ENCODE data around the gene PRDM11. TPM values are rescaled to one million over a fixed set of nuclear protein-coding genes. Genes with fewer than 3 reads are reported as not detected.

Gene PRDM11
- total RNA-seq, 2 experiments from 2014 or later = 4.5 to 8.4 TPM

- H3K4me3 ChIP-seq (ENCODE audit: low read depth, low read length, poor library complexity, severe bottlenecking) = no peak overlapping the region
- no peaks in the 10 kb centered on the region for H3K79me2 ChIP-seq (ENCODE audit: insufficient read depth, low read depth, low read length)
- no TSS peak for BruUV-seq (replicated peaks)
- intact Hi-C loops (cut with micrococcal nuclease; ENCODE audit: unreplicated experiment) = no loop called here
- H2AFZ ChIP-seq (ENCODE audit: low read length) = no peak overlapping the region
- H4K20me1 ChIP-seq (ENCODE audit: insufficient read depth, low read length) = no peaks in the 10 kb centered on the region
- H3K36me3 ChIP-seq (ENCODE audit: insufficient read depth, low read length) = no peaks in the 10 kb centered on the region
- DNase-seq (ENCODE audit: low spot score) = no peak
- H3K9me3 ChIP-seq (ENCODE audit: low read length) = no peaks in the 10 kb centered on the region
- TF ChIP-seq EZH2phosphoT487 (IDR thresholded peaks at IDR 0.05; ENCODE audit: borderline replicate concordance, low read depth, low read length) = no peak
- no peak overlapping the region for H3K4me2 ChIP-seq (ENCODE audit: low read length)
- ChIA-PET CTCF (ENCODE audit: unreplicated experiment) (no interaction called here), POLR2A (no interaction called here)
- no peaks in the 10 kb centered on the region for H3K9me2 ChIP-seq (ENCODE audit: insufficient read depth, low read length)
- no peak overlapping the region for H3K27ac ChIP-seq (ENCODE audit: low read depth, low read length, poor library complexity, severe bottlenecking)
- H3K4me1 ChIP-seq (ENCODE audit: insufficient read depth, low read length, poor library complexity, severe bottlenecking) = no peaks in the 10 kb centered on the region
Observed at GRCh38 chr11:45279645-45280044, 133.2 kb downstream of the PRDM11 start.

DNA sequence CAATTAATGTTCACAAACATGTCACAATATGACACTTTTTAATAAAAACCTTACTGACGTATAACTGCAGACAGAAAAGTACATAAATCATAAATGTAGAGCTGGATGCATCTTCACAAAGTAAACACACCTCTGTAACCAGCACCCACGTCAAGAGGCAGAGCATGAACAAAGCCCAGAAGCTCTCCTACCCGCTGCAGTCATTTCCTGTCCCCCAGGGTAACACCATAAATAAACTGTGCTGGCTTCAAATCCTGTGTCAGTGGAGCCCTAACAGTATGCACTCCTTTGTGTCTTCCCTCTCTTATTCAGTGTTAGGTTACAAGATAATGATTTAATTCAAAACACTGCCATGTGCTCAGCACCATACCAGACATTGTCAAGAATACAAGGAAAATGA, 134.0 kb downstream of the PRDM11 start:
- intact Hi-C loops (cut with micrococcal nuclease; ENCODE audit: unreplicated experiment) = no loop called here
- Histone ChIP-seq H4K20me1 (ENCODE audit: insufficient read depth, low read length) (no peaks in the 10 kb centered on the region), H3K79me2 (ENCODE audit: insufficient read depth, low read depth, low read length) (no peaks in the 10 kb centered on the region), H3K4me1 (ENCODE audit: insufficient read depth, low read length, poor library complexity, severe bottlenecking) (no peaks in the 10 kb centered on the region), H3K9me3 (ENCODE audit: low read length) (no peaks in the 10 kb centered on the region), H3K9me2 (ENCODE audit: insufficient read depth, low read length) (no peaks in the 10 kb centered on the region), H3K36me3 (ENCODE audit: insufficient read depth, low read length) (no peaks in the 10 kb centered on the region), H3K4me2 (ENCODE audit: low read length) (no peak overlapping the region), H2AFZ (ENCODE audit: low read length) (no peak overlapping the region), H3K27ac (ENCODE audit: low read depth, low read length, poor library complexity, severe bottlenecking) (no peak overlapping the region), H3K4me3 (ENCODE audit: low read depth, low read length, poor library complexity, severe bottlenecking) (no peak overlapping the region)
- no peak for DNase-seq (ENCODE audit: low spot score)
- POLR2A ChIA-PET = interaction anchor here (0.6 kb wide), 1 partner anchor 161 kb away, joined by 4 read pairs; no protein-coding TSS in a partner anchor
- CTCF ChIA-PET (ENCODE audit: unreplicated experiment) = no interaction called here
- TF ChIP-seq EZH2phosphoT487 (IDR thresholded peaks at IDR 0.05; ENCODE audit: borderline replicate concordance, low read depth, low read length) = no peak
- BruUV-seq (replicated peaks) = no TSS peak

- no peak overlapping the region for H3K27ac ChIP-seq (ENCODE audit: low read depth, low read length, poor library complexity, severe bottlenecking)
- H3K4me1 ChIP-seq (ENCODE audit: insufficient read depth, low read length, poor library complexity, severe bottlenecking) = no peaks in the 10 kb centered on the region
- H3K4me3 ChIP-seq (ENCODE audit: low read depth, low read length, poor library complexity, severe bottlenecking) = no peak overlapping the region
- intact Hi-C loops (cut with micrococcal nuclease; ENCODE audit: unreplicated experiment) = no loop called here
- no peaks in the 10 kb centered on the region for H3K79me2 ChIP-seq (ENCODE audit: insufficient read depth, low read depth, low read length)
- H2AFZ ChIP-seq (ENCODE audit: low read length) = no peak overlapping the region
- H3K9me3 ChIP-seq (ENCODE audit: low read length) = no peaks in the 10 kb centered on the region
- H3K9me2 ChIP-seq (ENCODE audit: insufficient read depth, low read length) = no peaks in the 10 kb centered on the region
- DNase-seq (ENCODE audit: low spot score) = no peak
- POLR2A ChIA-PET = interaction anchor here (0.5 kb wide), 1 partner anchor 31 kb away, joined by 3 read pairs; no protein-coding TSS in a partner anchor
- no peak overlapping the region for H3K4me2 ChIP-seq (ENCODE audit: low read length)
- no peaks in the 10 kb centered on the region for H3K36me3 ChIP-seq (ENCODE audit: insufficient read depth, low read length)
- BruUV-seq (replicated peaks) = no TSS peak
- no peaks in the 10 kb centered on the region for H4K20me1 ChIP-seq (ENCODE audit: insufficient read depth, low read length)
- TF ChIP-seq EZH2phosphoT487 (IDR thresholded peaks at IDR 0.05; ENCODE audit: borderline replicate concordance, low read depth, low read length) = no peak
- CTCF ChIA-PET (ENCODE audit: unreplicated experiment) = no interaction called here
Observed at GRCh38 chr11:45282081-45282480, 135.6 kb downstream of the PRDM11 start.

Other genes with a start within 250 kb of the PRDM11 start
- gene TP53I11, start 195.8 kb upstream of the PRDM11 start, total RNA-seq (2014; rRNA removed; shearing (Covaris generic)) = 0.05 and 0.25 TPM in 2 replicates
- 0.51 TPM in 1 of 2 replicates, not detected in the other for gene TP53I11, start 195.8 kb upstream of the PRDM11 start, total RNA-seq (2022)
- gene SYT13, start 139.7 kb downstream of the PRDM11 start, total RNA-seq (2014; rRNA removed; shearing (Covaris generic)) = not detected in 2 replicates
- gene SYT13, start 139.7 kb downstream of the PRDM11 start, total RNA-seq (2022) = not detected in 2 replicates

All from OCI-LY7 (cell line).